ENCODE measurements around the gene RXRA. TPM values are rescaled to one million over a fixed set of nuclear protein-coding genes. Genes with fewer than 3 reads are reported as not detected.

The RXRA gene
- total and polyA plus RNA-seq, 2 donors (not counting 1 experiment from before 2014, with no cell fraction given) = 2.6 to 6.8 TPM

DNA sequence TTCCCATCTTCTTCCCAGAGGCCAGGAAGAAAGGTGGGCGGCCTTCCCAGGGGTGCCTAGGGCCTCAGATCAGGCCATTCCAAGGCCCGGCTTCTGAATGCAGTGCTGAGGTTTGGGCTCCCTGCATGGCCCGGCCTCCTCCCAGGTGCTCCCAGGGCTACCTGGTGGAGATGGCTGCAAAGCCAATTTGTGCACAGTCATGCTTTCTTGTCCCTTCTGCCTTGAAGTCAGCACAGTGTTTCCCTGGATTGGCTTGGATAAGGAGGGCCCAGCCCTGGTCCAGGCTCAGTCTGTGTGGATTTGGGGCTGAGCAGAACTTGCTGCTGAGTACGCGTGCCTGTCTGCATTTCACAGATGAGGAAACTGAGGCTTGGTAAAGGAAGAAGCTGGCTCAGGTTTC, 72.5 kb downstream of the RXRA start:
- Histone ChIP-seq H3K9ac (ENCODE audit: low read length) (no peak overlapping the region), H3K4me1 (ENCODE audit: control insufficient read depth in 2 of 2, insufficient read depth in 2 of 2, low read length in 2 of 2) (peaks cover 39 to 44% of the 10 kb centered on the region in 2 donors), H3K9me3 (ENCODE audit: control extremely low read depth in 1 of 3, control insufficient read depth in 2 of 3, insufficient read depth in 1 of 3, low read length in 2 of 3) (peaks cover 0 to 36% (median 9%) of the 10 kb centered on the region in 3 donors), H3K79me2 (ENCODE audit: control insufficient read depth, insufficient read depth, low read length) (no peaks in the 10 kb centered on the region), H3K4me2 (replicated peaks; ENCODE audit: low read depth, low read length, poor library complexity, severe bottlenecking) (no peak overlapping the region), H3K36me3 (replicated peaks in 1 of 2; ENCODE audit: control extremely low read depth in 1 of 2, control insufficient read depth in 1 of 2, extremely low read depth in 1 of 2, insufficient read depth in 2 of 2, low read length in 1 of 2) (no peaks in the 10 kb centered on the region), H3K27ac (ENCODE audit: low read length in 2 of 2) (no peak overlapping the region), H4K20me1 (ENCODE audit: control insufficient read depth, insufficient read depth, low read length, poor library complexity, severe bottlenecking) (peaks cover 5% of the 10 kb centered on the region), H3K27me3 (replicated peaks in 1 of 4; ENCODE audit: control extremely low read depth in 1 of 4, control insufficient read depth in 3 of 4, insufficient read depth in 4 of 4, low read length in 3 of 4) (no peaks in the 10 kb centered on the region), H3K4me3 (ENCODE audit: control extremely low read depth in 1 of 5, extremely low read depth in 1 of 5, insufficient read depth in 1 of 5, low read depth in 2 of 5, low read length in 4 of 5) (no peak overlapping the region), H2AFZ (ENCODE audit: insufficient read depth, low read depth, low read length, poor library complexity, severe bottlenecking) (no peak overlapping the region)
- no peak for DNase-seq
- intact Hi-C loops (cut with micrococcal nuclease) = no loop called here
- Mint-ChIP-seq H3K27me3 (no peaks in the 10 kb centered on the region), H3K27ac (no peak overlapping the region), H3K4me3 (no peak overlapping the region), H3K9me3 (ENCODE audit: insufficient read depth) (peaks cover 3% of the 10 kb centered on the region), H3K4me1 (peaks cover 41% of the 10 kb centered on the region)
- 98% methylated on average over 5 of the region's 5 CpGs for WGBS (ENCODE audit: insufficient coverage)
- ATAC-seq (ENCODE audit: low read depth) = no peak
- CTCF ChIA-PET = no interaction called here
- POLR2A ChIA-PET = no interaction called here
- TF ChIP-seq, protein P1, sequence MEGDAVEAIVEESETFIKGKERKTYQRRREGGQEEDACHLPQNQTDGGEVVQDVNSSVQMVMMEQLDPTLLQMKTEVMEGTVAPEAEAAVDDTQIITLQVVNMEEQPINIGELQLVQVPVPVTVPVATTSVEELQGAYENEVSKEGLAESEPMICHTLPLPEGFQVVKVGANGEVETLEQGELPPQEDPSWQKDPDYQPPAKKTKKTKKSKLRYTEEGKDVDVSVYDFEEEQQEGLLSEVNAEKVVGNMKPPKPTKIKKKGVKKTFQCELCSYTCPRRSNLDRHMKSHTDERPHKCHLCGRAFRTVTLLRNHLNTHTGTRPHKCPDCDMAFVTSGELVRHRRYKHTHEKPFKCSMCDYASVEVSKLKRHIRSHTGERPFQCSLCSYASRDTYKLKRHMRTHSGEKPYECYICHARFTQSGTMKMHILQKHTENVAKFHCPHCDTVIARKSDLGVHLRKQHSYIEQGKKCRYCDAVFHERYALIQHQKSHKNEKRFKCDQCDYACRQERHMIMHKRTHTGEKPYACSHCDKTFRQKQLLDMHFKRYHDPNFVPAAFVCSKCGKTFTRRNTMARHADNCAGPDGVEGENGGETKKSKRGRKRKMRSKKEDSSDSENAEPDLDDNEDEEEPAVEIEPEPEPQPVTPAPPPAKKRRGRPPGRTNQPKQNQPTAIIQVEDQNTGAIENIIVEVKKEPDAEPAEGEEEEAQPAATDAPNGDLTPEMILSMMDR (IDR thresholded peaks at IDR 0.05) = no peak
- no peak for TF ChIP-seq EZH2 (IDR thresholded peaks at IDR 0.05; ENCODE audit: borderline replicate concordance, insufficient read depth, low read depth, low read length, poor library complexity, severe bottlenecking)

DNA sequence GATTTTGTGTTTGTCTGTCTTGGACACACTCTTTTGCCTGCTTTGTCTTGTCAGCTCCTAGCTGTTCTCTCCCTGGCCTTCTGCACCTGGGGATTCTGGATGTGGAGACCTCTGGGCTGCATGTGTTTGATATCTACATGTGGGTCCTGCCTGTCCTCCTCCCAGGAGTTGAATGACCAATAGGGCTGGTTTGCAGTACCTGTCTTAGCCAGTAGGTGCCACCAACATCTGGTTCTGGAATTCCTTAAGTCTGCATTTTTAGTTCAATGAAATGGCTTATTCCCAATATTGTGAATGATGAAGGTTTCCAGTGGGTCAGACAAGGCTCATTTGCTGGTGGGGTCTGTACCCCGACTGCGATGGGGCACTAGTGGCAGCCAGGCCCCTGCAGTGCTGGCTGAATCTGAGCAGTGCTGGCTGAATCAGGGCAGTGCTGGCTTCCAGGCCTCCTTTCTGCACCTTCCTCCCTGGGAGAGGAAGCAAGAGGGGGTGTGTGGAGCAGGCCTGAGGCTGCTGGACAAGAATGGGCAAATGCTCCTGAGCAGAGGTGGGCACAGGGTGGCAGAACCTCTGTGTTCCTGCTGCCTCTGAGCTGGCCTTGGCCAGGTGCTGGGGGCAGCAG, 73.3 kb downstream of the RXRA start:
- Mint-ChIP-seq H3K27me3 (no peaks in the 10 kb centered on the region), H3K4me3 (no peak overlapping the region), H3K27ac (no peak overlapping the region), H3K4me1 (peaks cover 41% of the 10 kb centered on the region), H3K9me3 (ENCODE audit: insufficient read depth) (no peaks in the 10 kb centered on the region)
- intact Hi-C loops (cut with micrococcal nuclease) = no loop called here
- TF ChIP-seq EZH2 (IDR thresholded peaks at IDR 0.05; ENCODE audit: borderline replicate concordance, insufficient read depth, low read depth, low read length, poor library complexity, severe bottlenecking) = no peak
- TF ChIP-seq, protein P1 (IDR thresholded peaks at IDR 0.05) = peak; percentile 59
- H3K79me2 ChIP-seq (ENCODE audit: control insufficient read depth, insufficient read depth, low read length) = no peaks in the 10 kb centered on the region
- POLR2A ChIA-PET = no interaction called here
- peaks cover 13% of the 10 kb centered on the region for H4K20me1 ChIP-seq (ENCODE audit: control insufficient read depth, insufficient read depth, low read length, poor library complexity, severe bottlenecking)
- ATAC-seq (ENCODE audit: low read depth) (no peak), DNase-seq (peak; percentile 42)
- WGBS (ENCODE audit: insufficient coverage) = 100% methylated on average over 2 of the region's 2 CpGs
- no peaks in the 10 kb centered on the region for H3K36me3 ChIP-seq (replicated peaks in 1 of 2; ENCODE audit: control extremely low read depth in 1 of 2, control insufficient read depth in 1 of 2, extremely low read depth in 1 of 2, insufficient read depth in 2 of 2, low read length in 1 of 2)
- H2AFZ ChIP-seq (ENCODE audit: insufficient read depth, low read depth, low read length, poor library complexity, severe bottlenecking) = no peak overlapping the region
- H3K4me3 ChIP-seq (ENCODE audit: control extremely low read depth in 1 of 5, extremely low read depth in 1 of 5, insufficient read depth in 1 of 5, low read depth in 2 of 5, low read length in 4 of 5) = no peak overlapping the region
- H3K9ac ChIP-seq (ENCODE audit: low read length) = no peak overlapping the region
- H3K4me2 ChIP-seq (replicated peaks; ENCODE audit: low read depth, low read length, poor library complexity, severe bottlenecking) = no peak overlapping the region
- H3K9me3 ChIP-seq (ENCODE audit: control extremely low read depth in 1 of 3, control insufficient read depth in 2 of 3, insufficient read depth in 1 of 3, low read length in 2 of 3) = peaks cover 0 to 30% (median 9%) of the 10 kb centered on the region in 3 donors
- CTCF ChIA-PET = interaction anchor here (0.9 to 1.2 kb wide), 2 partner anchors 8 to 229 kb away, joined by 3 to 5 read pairs; no protein-coding TSS in a partner anchor
- peaks cover 44 to 50% of the 10 kb centered on the region in 2 donors for H3K4me1 ChIP-seq (ENCODE audit: control insufficient read depth in 2 of 2, insufficient read depth in 2 of 2, low read length in 2 of 2)
- H3K27me3 ChIP-seq (replicated peaks in 1 of 4; ENCODE audit: control extremely low read depth in 1 of 4, control insufficient read depth in 3 of 4, insufficient read depth in 4 of 4, low read length in 3 of 4) = no peaks in the 10 kb centered on the region
- no peak overlapping the region for H3K27ac ChIP-seq (ENCODE audit: low read length in 2 of 2)
